ENCODE measurements around the gene ZNF488.

ZNF488 gene

GRCh38 chr10:47349516-47349915 lies 34.6 kb downstream of the ZNF488 start:
- no peak for DNase-seq (ENCODE audit: low read depth, low spot score)

- no peak for DNase-seq (ENCODE audit: low read depth, low spot score)
These were observed 35.2 kb downstream of the ZNF488 start for GRCh38 chr10:47348661-47349470.

GRCh38 chr10:47348138-47348651 lies 35.9 kb downstream of the ZNF488 start, which contains the start of gene RBP3:
Gene RBP3, plus strand, starts transcription at chr10:47348363. Its CDS starts 122 bp downstream, at chr10:47348485.
- DNase-seq (ENCODE audit: low read depth, low spot score): no peak

GRCh38 chr10:47347303-47347675 lies 36.8 kb downstream of the ZNF488 start:
- DNase-seq (ENCODE audit: low read depth, low spot score): no peak

GRCh38 chr10:47346581-47347302 lies 37.4 kb downstream of the ZNF488 start:
- no peak for DNase-seq (ENCODE audit: low read depth, low spot score)

- DNase-seq (ENCODE audit: low read depth, low spot score): no peak
These were observed 38.9 kb downstream of the ZNF488 start for GRCh38 chr10:47344996-47345870.

- DNase-seq (ENCODE audit: low read depth, low spot score): peak; percentile 29
These were observed 43.4 kb downstream of the ZNF488 start for GRCh38 chr10:47340608-47341170.

- no peak for DNase-seq (ENCODE audit: low read depth, low spot score)
These were observed 44.1 kb downstream of the ZNF488 start for GRCh38 chr10:47339759-47340607.

- no peak for DNase-seq (ENCODE audit: low read depth, low spot score)
These were observed 44.8 kb downstream of the ZNF488 start for GRCh38 chr10:47339186-47339735.

GRCh38 chr10:47337310-47337709 lies 46.8 kb downstream of the ZNF488 start:
- no peak for DNase-seq (ENCODE audit: low read depth, low spot score)

GRCh38 chr10:47336387-47337134 lies 47.5 kb downstream of the ZNF488 start:
- no peak for DNase-seq (ENCODE audit: low read depth, low spot score)

- no peak for DNase-seq (ENCODE audit: low read depth, low spot score)
These were observed 48.2 kb downstream of the ZNF488 start for GRCh38 chr10:47335906-47336305.

GRCh38 chr10:47334466-47335295 lies 49.4 kb downstream of the ZNF488 start:
- DNase-seq (ENCODE audit: low read depth, low spot score): no peak

GRCh38 chr10:47333532-47333931 lies 50.6 kb downstream of the ZNF488 start:
- no peak for DNase-seq (ENCODE audit: low read depth, low spot score)

GRCh38 chr10:47332946-47333345 lies 51.1 kb downstream of the ZNF488 start:
- no peak for DNase-seq (ENCODE audit: low read depth, low spot score)

GRCh38 chr10:47332371-47332770 lies 51.7 kb downstream of the ZNF488 start:
- no peak for DNase-seq (ENCODE audit: low read depth, low spot score)

GRCh38 chr10:47331954-47332353 lies 52.1 kb downstream of the ZNF488 start:
- DNase-seq (ENCODE audit: low read depth, low spot score): no peak

GRCh38 chr10:47331491-47331890 lies 52.6 kb downstream of the ZNF488 start:
- DNase-seq (ENCODE audit: low read depth, low spot score): no peak

- no peak for DNase-seq (ENCODE audit: low read depth, low spot score)
These were observed 53.3 kb downstream of the ZNF488 start for GRCh38 chr10:47330804-47331203.
